HG03354 (cell line): ENCODE results near the gene LRRC37B.
"Not testable (repeated sequence)": the region's sequence is repeated elsewhere in the genome, so short reads cannot be mapped to it uniquely, and the experiment has no call there.

ENCODE experiments used
- ATAC-seq: cut with Tn5 transposase; IDR thresholded peaks from one replicate; pipeline ENCODE4 v1.9.1; 2021; ENCODE audit warnings: mild to moderate bottlenecking; ENCODE audit not compliant: unreplicated experiment, poor library complexity, severe bottlenecking

The LRRC37B gene

GRCh38 chr17:32084003-32084941 is 77.1 kb downstream of the LRRC37B start:
- ATAC-seq = not testable (repeated sequence)

- ATAC-seq = not testable (repeated sequence)
Observed at GRCh38 chr17:32084942-32085829, 78.0 kb downstream of the LRRC37B start.

- not testable (repeated sequence) for ATAC-seq
Observed at GRCh38 chr17:32086833-32087232, 79.7 kb downstream of the LRRC37B start.

- not testable (repeated sequence) for ATAC-seq
Observed at GRCh38 chr17:32092062-32092461, 84.9 kb downstream of the LRRC37B start.

GRCh38 chr17:32099686-32100085 is 92.5 kb downstream of the LRRC37B start:
- ATAC-seq = no peak

- ATAC-seq = not testable (repeated sequence)
Observed at GRCh38 chr17:32100323-32100722, 93.1 kb downstream of the LRRC37B start.

GRCh38 chr17:32100971-32101631 is 93.9 kb downstream of the LRRC37B start:
- ATAC-seq = no peak

- ATAC-seq = no peak
Observed at GRCh38 chr17:32102172-32102571, 95.0 kb downstream of the LRRC37B start.

- ATAC-seq = no peak
Observed at GRCh38 chr17:32102646-32103186, 95.5 kb downstream of the LRRC37B start.
